ENCODE results near the gene APRT.
A peak's percentile ranks its signal among the peaks of the same experiment; 100 is the strongest.

GRCh38 chr16:88785106-88785924 lies 26.4 kb downstream of the APRT start, which contains the start of gene PIEZO1:
- TF ChIP-seq CTCF (IDR thresholded peaks at IDR 0.05) = peak; percentile 87 to 96 (median 93)
- peak in 2 of 4 donors; percentile 75 to 86 for TF ChIP-seq POLR2A (IDR thresholded peaks at IDR 0.05)
